Measurements from ENCODE around the gene UBE2F.

The UBE2F gene

DNA sequence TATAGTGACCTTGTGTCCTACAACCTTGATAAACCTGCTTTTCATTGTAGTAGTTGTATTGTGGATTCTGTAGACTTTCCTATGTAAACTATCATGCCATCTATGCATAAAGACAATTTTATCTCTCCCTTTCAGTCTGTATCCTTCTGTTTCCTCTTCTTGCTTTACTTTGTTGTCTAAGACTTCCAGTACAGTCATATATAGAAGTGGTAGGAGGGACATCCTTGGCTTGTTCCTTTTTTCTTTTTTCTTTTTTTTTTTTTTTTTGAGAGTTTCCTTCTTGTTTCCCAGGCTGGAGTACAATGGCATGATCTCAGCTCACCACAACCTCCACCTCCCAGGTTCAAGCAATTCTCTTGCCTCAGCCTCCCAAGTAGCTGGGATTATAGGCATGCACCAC lies 39.7 kb downstream of the UBE2F start:
- Histone ChIP-seq H4K5ac (ENCODE audit: low read length) (no peak overlapping the region), H3K27ac (ENCODE audit: low read depth, low read length) (no peak overlapping the region)

DNA sequence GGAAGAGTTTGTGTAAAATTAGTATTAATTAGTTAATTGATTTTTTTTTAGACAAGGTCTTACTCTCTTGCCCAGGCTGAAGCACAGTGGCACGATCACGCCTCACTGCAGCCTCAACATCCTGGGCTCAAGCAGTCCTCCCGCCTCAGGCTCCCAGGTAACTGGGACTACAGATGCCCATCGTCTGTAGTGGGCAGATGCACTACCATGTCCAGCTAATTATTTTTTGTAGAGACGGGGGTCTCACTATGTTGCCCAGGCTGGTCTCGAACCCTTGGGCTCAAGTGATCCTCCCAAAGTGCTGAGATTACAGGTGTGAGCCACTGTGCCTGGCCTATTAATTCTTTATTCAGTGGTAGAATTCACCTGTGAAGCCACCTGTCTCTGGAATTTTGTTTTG lies 41.1 kb downstream of the UBE2F start:
- H3K27me3 ChIP-seq (ENCODE audit: insufficient read depth, low read length, poor library complexity) = no peaks in the 10 kb centered on the region
- no peak overlapping the region for H3K4ac ChIP-seq (ENCODE audit: low read depth, low read length)
- H3K56ac ChIP-seq (ENCODE audit: low read length) = no peak overlapping the region
- no peak overlapping the region for H3K18ac ChIP-seq (ENCODE audit: low read length)
- H3K9ac ChIP-seq (ENCODE audit: low read length) = no peak overlapping the region
- no peak overlapping the region for H2AK5ac ChIP-seq (ENCODE audit: low read length)
- no peak overlapping the region for H2BK120ac ChIP-seq (ENCODE audit: low read depth, low read length)
- H4K8ac ChIP-seq (ENCODE audit: low read depth, low read length) = no peak overlapping the region
- no peaks in the 10 kb centered on the region for H3K36me3 ChIP-seq (ENCODE audit: control insufficient read depth, insufficient read depth, low read length)
- H2BK5ac ChIP-seq (ENCODE audit: low read length) = no peak overlapping the region
- no peaks in the 10 kb centered on the region for H3K79me2 ChIP-seq (ENCODE audit: control insufficient read depth, insufficient read depth, low read length)
- H3K4me3 ChIP-seq (ENCODE audit: low read length) = no peak overlapping the region
- no CpG with 5 or more reads among the region's 6 CpGs for WGBS (ENCODE audit: extremely low coverage, insufficient coverage, low lambda C conversion rate)
- no peak for DNase-seq
- peaks cover 10% of the 10 kb centered on the region for H3K79me1 ChIP-seq (ENCODE audit: low read length)
- no peaks in the 10 kb centered on the region for H3K4me1 ChIP-seq (ENCODE audit: control insufficient read depth, low read depth, low read length)
- no peak overlapping the region for H4K5ac ChIP-seq (ENCODE audit: low read length)
- H3K23ac ChIP-seq (ENCODE audit: low read length) = no peak overlapping the region
- no peak overlapping the region for H3K27ac ChIP-seq (ENCODE audit: low read depth, low read length)
- no peak overlapping the region for H2BK15ac ChIP-seq (replicated peaks; ENCODE audit: low read depth)
- no peak overlapping the region for H3K4me2 ChIP-seq (ENCODE audit: low read length)

More for the DNA sequence above, 39.7 kb downstream of the UBE2F start:
- no peak overlapping the region for H2AK5ac ChIP-seq (ENCODE audit: low read length)
- DNase-seq = no peak
- no peak overlapping the region for H3K56ac ChIP-seq (ENCODE audit: low read length)
- no peak overlapping the region for H3K4me3 ChIP-seq (ENCODE audit: low read length)
- no peak overlapping the region for H2BK120ac ChIP-seq (ENCODE audit: low read depth, low read length)
- no peak overlapping the region for H3K4ac ChIP-seq (ENCODE audit: low read depth, low read length)
- no peaks in the 10 kb centered on the region for H3K36me3 ChIP-seq (ENCODE audit: control insufficient read depth, insufficient read depth, low read length)
- no peak overlapping the region for H2BK15ac ChIP-seq (replicated peaks; ENCODE audit: low read depth)
- no peaks in the 10 kb centered on the region for H3K79me2 ChIP-seq (ENCODE audit: control insufficient read depth, insufficient read depth, low read length)
- H4K8ac ChIP-seq (ENCODE audit: low read depth, low read length) = no peak overlapping the region
- H3K9ac ChIP-seq (ENCODE audit: low read length) = no peak overlapping the region
- no peaks in the 10 kb centered on the region for H3K27me3 ChIP-seq (ENCODE audit: insufficient read depth, low read length, poor library complexity)
- H3K23ac ChIP-seq (ENCODE audit: low read length) = no peak overlapping the region
- no peaks in the 10 kb centered on the region for H3K4me1 ChIP-seq (ENCODE audit: control insufficient read depth, low read depth, low read length)
- H3K4me2 ChIP-seq (ENCODE audit: low read length) = no peak overlapping the region
- H2BK5ac ChIP-seq (ENCODE audit: low read length) = no peak overlapping the region
- peaks cover 10% of the 10 kb centered on the region for H3K79me1 ChIP-seq (ENCODE audit: low read length)
- no peak overlapping the region for H3K18ac ChIP-seq (ENCODE audit: low read length)

DNA sequence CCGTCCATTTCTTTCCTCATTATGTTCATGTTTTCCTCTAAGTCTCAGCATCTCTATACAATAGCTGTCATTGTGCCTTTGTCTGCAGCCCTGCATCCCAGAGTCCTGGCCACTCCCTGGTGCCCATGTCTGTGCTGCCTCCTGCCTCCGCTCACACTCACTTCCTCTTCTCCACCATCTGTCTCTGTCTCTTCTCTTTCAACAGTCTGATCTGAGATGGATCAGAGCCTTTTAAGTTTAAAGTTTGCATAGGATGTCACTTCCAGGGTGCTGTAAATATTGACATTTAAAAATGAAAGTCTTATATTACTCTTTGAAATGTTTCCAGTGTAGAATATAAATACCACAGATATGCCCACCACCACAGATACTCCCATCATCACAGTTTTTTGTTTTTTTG lies 42.7 kb downstream of the UBE2F start:
- Histone ChIP-seq H3K79me1 (ENCODE audit: low read length) (peaks cover 11% of the 10 kb centered on the region), H4K8ac (ENCODE audit: low read depth, low read length) (no peak overlapping the region), H3K4me2 (ENCODE audit: low read length) (no peak overlapping the region), H2BK15ac (replicated peaks; ENCODE audit: low read depth) (no peak overlapping the region), H3K18ac (ENCODE audit: low read length) (no peak overlapping the region), H3K27ac (ENCODE audit: low read depth, low read length) (no peak overlapping the region), H2BK5ac (ENCODE audit: low read length) (no peak overlapping the region), H4K5ac (ENCODE audit: low read length) (no peak overlapping the region), H3K9ac (ENCODE audit: low read length) (no peak overlapping the region), H3K79me2 (ENCODE audit: control insufficient read depth, insufficient read depth, low read length) (no peaks in the 10 kb centered on the region), H3K36me3 (ENCODE audit: control insufficient read depth, insufficient read depth, low read length) (no peaks in the 10 kb centered on the region), H3K4ac (ENCODE audit: low read depth, low read length) (no peak overlapping the region), H3K56ac (ENCODE audit: low read length) (no peak overlapping the region), H3K23ac (ENCODE audit: low read length) (no peak overlapping the region), H2BK120ac (ENCODE audit: low read depth, low read length) (no peak overlapping the region), H3K4me3 (ENCODE audit: low read length) (no peak overlapping the region), H2AK5ac (ENCODE audit: low read length) (no peak overlapping the region), H3K27me3 (ENCODE audit: insufficient read depth, low read length, poor library complexity) (no peaks in the 10 kb centered on the region), H3K4me1 (ENCODE audit: control insufficient read depth, low read depth, low read length) (no peaks in the 10 kb centered on the region)
- no CpG with 5 or more reads among the region's 2 CpGs for WGBS (ENCODE audit: extremely low coverage, insufficient coverage, low lambda C conversion rate)
- DNase-seq = no peak

DNA sequence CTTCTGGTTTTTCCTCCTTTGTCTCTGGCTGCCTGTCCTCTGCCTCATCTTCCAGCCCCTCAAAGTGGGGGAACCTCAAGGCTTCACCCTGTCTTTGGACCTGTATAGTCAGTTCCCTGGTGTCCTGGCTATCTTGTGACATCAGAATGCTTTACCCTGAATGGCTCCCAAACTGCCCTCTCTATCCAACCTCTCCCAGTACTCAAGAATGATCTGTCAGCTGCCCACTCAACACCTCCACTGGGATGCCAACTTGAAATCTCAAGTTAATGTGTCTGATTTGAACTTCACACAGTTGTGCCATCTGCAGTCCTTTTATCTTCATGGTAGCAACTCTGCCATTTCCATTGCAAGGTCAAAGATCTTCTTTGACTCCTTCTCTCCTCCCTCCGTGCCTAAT lies 43.8 kb downstream of the UBE2F start:
- Histone ChIP-seq H3K4me3 (ENCODE audit: low read length) (no peak overlapping the region), H3K4me1 (ENCODE audit: control insufficient read depth, low read depth, low read length) (no peaks in the 10 kb centered on the region), H3K79me1 (ENCODE audit: low read length) (peaks cover 7% of the 10 kb centered on the region), H3K79me2 (ENCODE audit: control insufficient read depth, insufficient read depth, low read length) (no peaks in the 10 kb centered on the region), H3K4me2 (ENCODE audit: low read length) (no peak overlapping the region), H4K5ac (ENCODE audit: low read length) (no peak overlapping the region), H2BK5ac (ENCODE audit: low read length) (no peak overlapping the region), H3K9ac (ENCODE audit: low read length) (no peak overlapping the region), H3K56ac (ENCODE audit: low read length) (no peak overlapping the region), H2AK5ac (ENCODE audit: low read length) (no peak overlapping the region), H3K4ac (ENCODE audit: low read depth, low read length) (no peak overlapping the region), H3K23ac (ENCODE audit: low read length) (no peak overlapping the region), H3K27ac (ENCODE audit: low read depth, low read length) (no peak overlapping the region), H2BK15ac (replicated peaks; ENCODE audit: low read depth) (no peak overlapping the region), H3K18ac (ENCODE audit: low read length) (no peak overlapping the region), H3K27me3 (ENCODE audit: insufficient read depth, low read length, poor library complexity) (no peaks in the 10 kb centered on the region), H2BK120ac (ENCODE audit: low read depth, low read length) (no peak overlapping the region), H3K36me3 (ENCODE audit: control insufficient read depth, insufficient read depth, low read length) (no peaks in the 10 kb centered on the region), H4K8ac (ENCODE audit: low read depth, low read length) (no peak overlapping the region)
- DNase-seq = no peak
- WGBS (ENCODE audit: extremely low coverage, insufficient coverage, low lambda C conversion rate) = no CpG with 5 or more reads among the region's 1 CpG

DNA sequence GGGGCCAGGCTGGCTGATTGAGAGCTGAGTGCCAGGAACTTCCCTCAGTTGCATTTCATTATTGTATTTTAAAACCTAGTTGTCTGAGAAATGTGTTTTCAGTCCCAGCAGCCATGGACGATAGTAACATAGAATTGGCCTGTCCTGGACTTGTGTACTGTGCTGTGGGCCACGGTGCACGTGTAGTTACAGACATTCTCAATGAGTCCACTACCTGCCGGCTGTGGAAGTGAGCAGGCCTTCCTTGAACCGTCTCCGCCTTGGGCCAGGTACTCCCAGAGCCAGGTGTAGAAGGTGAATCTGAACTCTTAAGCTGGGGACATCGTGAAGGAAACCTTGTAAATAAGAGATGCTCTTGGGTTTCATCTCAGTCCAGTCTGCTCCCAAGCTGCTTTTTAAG lies 47.0 kb downstream of the UBE2F start:
- Histone ChIP-seq H3K79me1 (ENCODE audit: low read length) (peaks cover 4% of the 10 kb centered on the region), H2BK120ac (ENCODE audit: low read depth, low read length) (no peak overlapping the region), H3K79me2 (ENCODE audit: control insufficient read depth, insufficient read depth, low read length) (no peaks in the 10 kb centered on the region), H3K23ac (ENCODE audit: low read length) (no peak overlapping the region), H3K56ac (ENCODE audit: low read length) (no peak overlapping the region), H2BK5ac (ENCODE audit: low read length) (no peak overlapping the region), H2AK5ac (ENCODE audit: low read length) (no peak overlapping the region), H3K4me2 (ENCODE audit: low read length) (no peak overlapping the region), H3K18ac (ENCODE audit: low read length) (no peak overlapping the region), H3K4ac (ENCODE audit: low read depth, low read length) (no peak overlapping the region), H3K27me3 (ENCODE audit: insufficient read depth, low read length, poor library complexity) (no peaks in the 10 kb centered on the region), H4K5ac (ENCODE audit: low read length) (no peak overlapping the region), H3K4me3 (ENCODE audit: low read length) (no peak overlapping the region), H4K8ac (ENCODE audit: low read depth, low read length) (no peak overlapping the region), H3K27ac (ENCODE audit: low read depth, low read length) (no peak overlapping the region), H3K4me1 (ENCODE audit: control insufficient read depth, low read depth, low read length) (no peaks in the 10 kb centered on the region), H3K36me3 (ENCODE audit: control insufficient read depth, insufficient read depth, low read length) (no peaks in the 10 kb centered on the region), H3K9ac (ENCODE audit: low read length) (no peak overlapping the region), H2BK15ac (replicated peaks; ENCODE audit: low read depth) (no peak overlapping the region)
- WGBS (ENCODE audit: extremely low coverage, insufficient coverage, low lambda C conversion rate) = no CpG with 5 or more reads among the region's 7 CpGs
- no peak for DNase-seq

DNA sequence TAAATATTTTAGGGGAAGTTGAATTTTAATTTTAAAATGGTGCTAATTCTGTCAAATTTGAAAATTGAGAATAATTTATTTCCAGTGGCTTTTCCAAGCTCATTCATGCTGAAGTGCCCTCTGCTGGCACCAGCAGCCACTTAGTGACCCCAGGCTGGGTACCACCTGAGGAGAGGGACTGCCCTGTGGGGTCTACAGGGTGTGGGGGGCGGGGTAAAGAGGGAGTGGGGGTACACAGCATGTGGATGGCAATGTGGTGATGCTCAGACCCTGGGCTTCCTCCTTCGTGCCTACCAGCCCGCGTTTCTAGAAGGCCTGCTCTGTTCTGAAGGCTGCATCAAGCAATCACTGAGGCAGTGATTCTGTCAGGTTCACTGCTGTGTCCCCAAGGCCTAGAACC lies 48.9 kb downstream of the UBE2F start:
- H3K4me2 ChIP-seq (ENCODE audit: low read length) = no peak overlapping the region
- H3K36me3 ChIP-seq (ENCODE audit: control insufficient read depth, insufficient read depth, low read length) = no peaks in the 10 kb centered on the region
- H3K79me2 ChIP-seq (ENCODE audit: control insufficient read depth, insufficient read depth, low read length) = no peaks in the 10 kb centered on the region
- H3K79me1 ChIP-seq (ENCODE audit: low read length) = peaks cover 2% of the 10 kb centered on the region
- peak; percentile 3 for DNase-seq
- no peak overlapping the region for H3K56ac ChIP-seq (ENCODE audit: low read length)
- H2AK5ac ChIP-seq (ENCODE audit: low read length) = no peak overlapping the region
- no peak overlapping the region for H3K4me3 ChIP-seq (ENCODE audit: low read length)
- no peak overlapping the region for H3K18ac ChIP-seq (ENCODE audit: low read length)
- H4K5ac ChIP-seq (ENCODE audit: low read length) = no peak overlapping the region
- no peaks in the 10 kb centered on the region for H3K4me1 ChIP-seq (ENCODE audit: control insufficient read depth, low read depth, low read length)
- no peak overlapping the region for H3K23ac ChIP-seq (ENCODE audit: low read length)
- no peak overlapping the region for H2BK120ac ChIP-seq (ENCODE audit: low read depth, low read length)
- no CpG with 5 or more reads among the region's 4 CpGs for WGBS (ENCODE audit: extremely low coverage, insufficient coverage, low lambda C conversion rate)
- no peak overlapping the region for H2BK15ac ChIP-seq (replicated peaks; ENCODE audit: low read depth)
- H4K8ac ChIP-seq (ENCODE audit: low read depth, low read length) = no peak overlapping the region
- H2BK5ac ChIP-seq (ENCODE audit: low read length) = no peak overlapping the region
- H3K4ac ChIP-seq (ENCODE audit: low read depth, low read length) = no peak overlapping the region
- no peak overlapping the region for H3K27ac ChIP-seq (ENCODE audit: low read depth, low read length)
- H3K9ac ChIP-seq (ENCODE audit: low read length) = no peak overlapping the region
- H3K27me3 ChIP-seq (ENCODE audit: insufficient read depth, low read length, poor library complexity) = no peaks in the 10 kb centered on the region
